ENCODE data around the gene SHH.

GRCh38 chr7:155763691-155764437, 48.4 kb downstream of the SHH start:
- TF ChIP-seq CTCF (IDR thresholded peaks at IDR 0.05) (no peak), POLR2A (IDR thresholded peaks at IDR 0.05) (no peak)
